ENCODE results near the gene DNAJC17. TPM values are rescaled to one million over a fixed set of nuclear protein-coding genes. Genes with fewer than 3 reads are reported as not detected.

DNAJC17 gene
- polyA plus RNA-seq, 4 donors, result 38.0 to 45.4 (median 41.7) TPM

GRCh38 chr15:40831861-40832260 lies 24.6 kb upstream of the DNAJC17 start:
- no peak for DNase-seq (ENCODE audit: low read depth in 4 of 4, low spot score in 2 of 4)

GRCh38 chr15:40830884-40831283 lies 23.6 kb upstream of the DNAJC17 start:
- DNase-seq (ENCODE audit: low read depth in 4 of 4, low spot score in 2 of 4), result no peak

- DNase-seq (ENCODE audit: low read depth in 4 of 4, low spot score in 2 of 4), result no peak
Observed at GRCh38 chr15:40829115-40829514, 21.8 kb upstream of the DNAJC17 start.

- no peak for DNase-seq (ENCODE audit: low read depth in 4 of 4, low spot score in 2 of 4)
Observed at GRCh38 chr15:40828447-40829036, 21.3 kb upstream of the DNAJC17 start, which contains the start of gene PPP1R14D. TSS of gene PPP1R14D (minus strand) at chr15:40828708. CDS start at chr15:40828641, 67 bp downstream.

- DNase-seq (ENCODE audit: low read depth in 4 of 4, low spot score in 2 of 4), result no peak
Observed at GRCh38 chr15:40826423-40827075, 19.3 kb upstream of the DNAJC17 start.

GRCh38 chr15:40825661-40826422 lies 18.6 kb upstream of the DNAJC17 start:
- no peak for DNase-seq (ENCODE audit: low read depth in 4 of 4, low spot score in 2 of 4)

GRCh38 chr15:40823572-40824343 lies 16.5 kb upstream of the DNAJC17 start:
- DNase-seq (ENCODE audit: low read depth in 4 of 4, low spot score in 2 of 4), result no peak

GRCh38 chr15:40821195-40821594 lies 13.9 kb upstream of the DNAJC17 start:
- no peak for DNase-seq (ENCODE audit: low read depth in 4 of 4, low spot score in 2 of 4)

GRCh38 chr15:40819048-40819447 lies 11.8 kb upstream of the DNAJC17 start:
- no peak for DNase-seq (ENCODE audit: low read depth in 4 of 4, low spot score in 2 of 4)

- DNase-seq (ENCODE audit: low read depth in 4 of 4, low spot score in 2 of 4), result no peak
Observed at GRCh38 chr15:40815042-40815698, 7.9 kb upstream of the DNAJC17 start.

- DNase-seq (ENCODE audit: low read depth in 4 of 4, low spot score in 2 of 4), result no peak
Observed at GRCh38 chr15:40812721-40813425, 5.6 kb upstream of the DNAJC17 start.

- no peak for DNase-seq (ENCODE audit: low read depth in 4 of 4, low spot score in 2 of 4)
Observed at GRCh38 chr15:40808861-40809450, 1.7 kb upstream of the DNAJC17 start.

GRCh38 chr15:40807888-40808461 lies 702 bp upstream of the DNAJC17 start:
- DNase-seq (ENCODE audit: low read depth in 4 of 4, low spot score in 2 of 4), result peak in 1 of 4 donors; percentile 44

- no peak for DNase-seq (ENCODE audit: low read depth in 4 of 4, low spot score in 2 of 4)
Observed at GRCh38 chr15:40806672-40807027, 623 bp downstream of the DNAJC17 start.

- DNase-seq (ENCODE audit: low read depth in 4 of 4, low spot score in 2 of 4), result no peak
Observed at GRCh38 chr15:40803688-40804087, 3.6 kb downstream of the DNAJC17 start.

- no peak for DNase-seq (ENCODE audit: low read depth in 4 of 4, low spot score in 2 of 4)
Observed at GRCh38 chr15:40803076-40803475, 4.2 kb downstream of the DNAJC17 start.

- no peak for DNase-seq (ENCODE audit: low read depth in 4 of 4, low spot score in 2 of 4)
Observed at GRCh38 chr15:40799523-40799922, 7.8 kb downstream of the DNAJC17 start.

GRCh38 chr15:40796512-40796911 lies 10.8 kb downstream of the DNAJC17 start:
- no peak for DNase-seq (ENCODE audit: low read depth in 4 of 4, low spot score in 2 of 4)

GRCh38 chr15:40796041-40796440 lies 11.2 kb downstream of the DNAJC17 start:
- DNase-seq (ENCODE audit: low read depth in 4 of 4, low spot score in 2 of 4), result no peak
